HG03095 (cell line): ENCODE measurements around the gene DZIP1L.
"Not testable (repeated sequence)": the region's sequence is repeated elsewhere in the genome, so short reads cannot be mapped to it uniquely, and the experiment has no call there.

ENCODE experiments used
- ATAC-seq: cut with Tn5 transposase; IDR thresholded peaks from one replicate; pipeline ENCODE4 v1.9.1; 2021; ENCODE audit warnings: moderate library complexity; ENCODE audit not compliant: unreplicated experiment

DZIP1L gene

DNA sequence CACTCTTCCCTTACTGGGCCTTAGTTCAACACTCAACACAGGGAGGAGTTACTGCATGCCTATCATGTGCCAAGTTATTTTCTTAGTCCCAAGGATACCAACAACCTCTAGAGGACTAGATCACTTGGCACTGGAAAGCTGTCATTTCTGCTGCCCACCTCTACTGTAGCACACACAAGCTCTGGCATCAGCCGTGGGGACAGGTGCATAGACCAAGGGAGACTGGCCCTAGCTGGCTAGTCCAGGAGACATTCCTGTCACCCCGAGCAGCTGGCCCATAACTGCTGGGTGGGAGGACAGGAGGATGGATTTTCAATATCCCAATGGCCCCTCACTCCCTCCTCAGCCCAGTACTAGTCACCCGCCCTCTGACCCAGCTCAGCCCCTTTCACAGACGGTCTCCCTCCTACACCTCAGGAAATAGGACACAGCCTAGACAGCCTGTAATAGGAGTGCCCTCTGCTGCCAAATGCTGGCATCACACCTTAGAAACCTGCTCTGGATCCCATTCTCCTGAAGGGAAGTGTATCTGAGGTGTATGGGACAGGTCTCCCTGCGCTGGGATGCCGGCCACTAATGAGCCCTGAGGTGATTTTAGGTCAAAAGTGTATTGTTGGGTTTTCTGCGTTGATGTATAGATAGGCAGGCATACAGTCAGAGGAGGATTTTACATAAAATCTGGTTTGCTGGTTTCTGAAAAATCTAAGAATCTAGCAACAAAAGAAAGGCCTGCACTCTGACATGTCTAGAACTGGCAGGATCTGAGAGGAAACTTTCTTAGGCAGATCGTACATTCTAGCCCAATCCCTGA, 3.4 kb upstream of the DZIP1L start:
- peak; percentile 65 for ATAC-seq

- no peak for ATAC-seq
These were observed 933 bp downstream of the DZIP1L start for GRCh38 chr3:138114431-138114918.

GRCh38 chr3:138113326-138113725, 2.1 kb downstream of the DZIP1L start:
- ATAC-seq: no peak

DNA sequence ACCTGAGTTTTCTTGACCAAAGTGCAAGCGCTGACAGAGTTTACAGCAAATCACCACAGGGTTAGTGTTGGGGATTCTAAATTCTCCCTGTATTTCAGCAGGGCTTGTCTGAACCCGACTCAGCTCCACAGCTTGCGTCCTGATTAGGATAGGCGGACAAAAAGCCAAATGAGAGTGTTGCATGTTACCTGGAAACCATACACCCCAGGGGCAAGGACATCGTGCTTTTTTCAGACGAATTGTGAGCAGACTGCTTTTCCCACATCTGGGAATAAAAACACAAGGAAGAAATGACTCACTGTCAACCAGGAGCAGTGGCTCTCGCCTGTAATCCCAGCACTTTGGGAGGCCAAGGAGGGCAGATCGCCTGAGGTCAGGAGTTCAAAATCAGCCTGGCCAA, 3.0 kb downstream of the DZIP1L start:
- ATAC-seq: no peak

- ATAC-seq: no peak
These were observed 9.8 kb downstream of the DZIP1L start for GRCh38 chr3:138105598-138105997.

DNA sequence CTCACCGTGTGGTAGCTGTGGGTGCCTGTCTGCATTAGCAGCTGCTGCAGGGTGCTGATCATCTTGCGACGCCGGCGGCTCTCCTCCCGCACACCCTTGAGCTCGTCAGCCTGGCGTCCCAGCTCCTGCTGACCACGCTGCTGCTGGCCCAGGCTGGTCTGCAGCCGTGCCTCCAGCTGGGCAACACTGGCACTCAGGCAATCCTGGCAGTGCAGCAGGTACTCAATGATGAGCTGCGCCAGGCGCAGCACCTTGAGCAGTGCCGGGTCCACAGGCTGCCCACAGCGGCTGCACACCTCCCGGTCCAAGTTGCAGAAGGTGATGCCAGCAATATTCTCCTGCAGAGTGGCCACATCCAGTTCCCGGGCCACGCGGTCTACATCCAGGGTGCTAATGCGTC, 11.9 kb downstream of the DZIP1L start:
- no peak for ATAC-seq

GRCh38 chr3:138101351-138101940, 14.0 kb downstream of the DZIP1L start:
- ATAC-seq: not testable (repeated sequence)

- ATAC-seq: no peak
These were observed 16.0 kb downstream of the DZIP1L start for GRCh38 chr3:138099417-138099816.

DNA sequence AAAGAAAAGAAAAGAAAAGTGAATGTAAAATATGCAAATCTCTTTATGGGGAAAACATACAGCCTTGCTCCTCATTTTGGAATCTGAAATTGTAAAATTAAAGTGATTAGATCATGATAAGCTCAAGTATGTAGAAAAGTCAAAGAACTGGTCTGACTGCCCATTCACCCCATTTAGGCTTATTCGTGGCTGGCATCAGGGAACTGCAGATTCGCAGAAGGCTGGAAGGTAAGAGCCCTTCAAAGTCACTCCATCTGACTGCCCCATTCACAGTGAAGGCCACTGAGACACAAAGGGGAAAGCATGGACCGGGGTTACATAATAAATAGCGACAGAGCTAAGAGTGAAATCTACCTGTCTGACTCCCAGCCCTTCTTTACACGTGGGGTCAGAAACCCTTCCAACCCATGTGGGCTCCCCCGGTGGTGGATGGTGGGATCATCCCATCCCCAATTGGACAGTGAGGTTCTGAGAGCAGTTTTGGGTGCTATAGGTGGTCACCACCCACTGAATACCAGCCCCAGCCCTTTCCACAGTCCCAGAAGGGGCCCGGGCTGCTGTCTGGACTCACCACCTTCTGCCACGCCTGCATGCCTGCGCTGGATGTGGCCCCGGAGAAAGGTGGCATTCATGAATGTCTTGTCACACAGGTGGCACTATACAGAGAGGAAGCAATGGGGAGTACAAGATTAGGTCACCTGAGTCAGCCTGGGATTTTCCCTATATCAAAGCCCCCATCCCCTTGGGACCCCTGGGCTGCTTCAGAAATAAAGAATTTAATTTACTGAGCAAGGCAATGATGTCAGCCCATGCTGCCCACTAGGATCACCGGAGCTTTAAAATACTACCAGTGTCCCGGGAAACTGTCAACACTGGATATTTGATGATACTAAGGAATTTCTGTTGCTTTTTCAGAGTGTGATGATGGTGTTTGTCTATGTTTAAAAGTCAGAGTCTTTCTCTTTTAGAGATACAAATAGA, 17.9 kb downstream of the DZIP1L start:
- no peak for ATAC-seq

DNA sequence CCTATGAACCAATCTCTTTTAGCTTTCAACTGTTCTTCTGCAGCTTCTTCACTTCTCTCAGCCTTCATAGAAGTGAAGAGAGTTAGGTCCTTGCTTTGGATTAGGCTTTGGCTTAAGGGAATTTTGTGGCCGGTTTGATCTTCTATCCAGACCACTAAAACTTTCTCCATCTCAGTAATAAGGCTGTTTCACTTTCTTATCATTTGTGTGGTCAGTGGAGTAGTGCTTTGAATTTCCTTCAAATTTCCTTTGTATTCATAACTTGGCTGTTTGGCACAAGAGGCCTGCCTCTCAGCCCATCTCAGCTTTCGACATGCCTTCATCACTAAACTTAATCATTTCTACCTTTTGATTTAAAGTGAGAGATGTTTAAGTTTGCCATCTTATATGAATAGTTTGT, 21.7 kb downstream of the DZIP1L start:
- ATAC-seq: no peak

DNA sequence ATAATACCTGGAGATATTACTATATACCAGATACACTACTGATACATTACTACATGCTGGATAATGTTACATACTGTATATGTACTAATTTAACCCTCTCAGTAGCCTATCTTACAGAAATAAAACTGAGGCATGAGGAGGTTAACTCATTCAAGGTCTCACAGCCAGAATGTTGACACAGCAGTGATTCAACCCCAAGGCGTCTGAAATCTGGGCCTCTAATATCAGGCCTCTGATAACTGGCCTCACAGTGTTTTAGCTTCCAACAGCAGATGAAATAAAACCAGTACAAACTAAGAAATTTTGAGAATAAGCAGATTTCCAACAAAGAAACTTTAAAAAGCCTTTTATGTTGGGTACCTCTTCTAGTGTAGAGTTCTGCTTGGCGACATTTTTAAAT, 23.4 kb downstream of the DZIP1L start:
- ATAC-seq: no peak

DNA sequence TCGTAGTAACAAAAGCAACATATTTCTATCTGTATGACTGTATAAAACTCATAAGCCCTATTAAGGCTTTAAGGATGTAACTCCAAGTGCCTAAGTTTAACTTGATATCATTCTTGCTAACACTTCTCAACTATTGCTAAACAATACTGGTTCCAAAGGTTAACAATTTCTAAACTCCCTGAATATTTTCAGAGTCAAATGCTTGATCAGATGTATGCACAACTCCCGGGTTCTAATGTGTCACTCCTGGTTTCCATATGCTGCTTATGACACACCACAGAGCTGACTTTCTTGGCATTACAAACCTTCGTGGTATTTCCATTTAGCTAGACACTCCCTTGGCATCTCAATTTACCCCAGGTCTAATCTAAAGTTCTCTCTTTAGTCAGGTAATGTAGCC, 26.3 kb downstream of the DZIP1L start:
- no peak for ATAC-seq

- ATAC-seq: not testable (repeated sequence)
These were observed 29.7 kb downstream of the DZIP1L start for GRCh38 chr3:138085745-138086144.

GRCh38 chr3:138084196-138084595, 31.2 kb downstream of the DZIP1L start:
- no peak for ATAC-seq

DNA sequence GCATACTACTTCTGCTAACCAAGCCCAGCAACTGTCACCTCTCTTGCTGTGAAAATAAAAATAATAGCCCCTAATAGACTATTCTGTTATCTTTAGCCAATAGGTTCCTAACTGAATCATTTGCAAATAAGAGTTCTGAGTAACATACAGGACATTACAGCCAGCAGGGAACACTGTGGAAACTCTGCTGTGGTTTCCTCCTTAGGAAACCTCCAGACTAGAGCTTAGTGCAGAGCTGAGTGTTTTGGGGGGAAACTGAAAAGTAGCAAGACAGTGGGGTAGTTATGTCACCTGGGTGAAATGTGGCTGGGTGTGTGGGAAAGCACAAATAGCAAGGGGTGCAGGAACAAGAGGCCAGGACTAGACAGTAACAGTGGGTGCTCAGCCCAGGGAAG, 32.4 kb downstream of the DZIP1L start:
- ATAC-seq: no peak

DNA sequence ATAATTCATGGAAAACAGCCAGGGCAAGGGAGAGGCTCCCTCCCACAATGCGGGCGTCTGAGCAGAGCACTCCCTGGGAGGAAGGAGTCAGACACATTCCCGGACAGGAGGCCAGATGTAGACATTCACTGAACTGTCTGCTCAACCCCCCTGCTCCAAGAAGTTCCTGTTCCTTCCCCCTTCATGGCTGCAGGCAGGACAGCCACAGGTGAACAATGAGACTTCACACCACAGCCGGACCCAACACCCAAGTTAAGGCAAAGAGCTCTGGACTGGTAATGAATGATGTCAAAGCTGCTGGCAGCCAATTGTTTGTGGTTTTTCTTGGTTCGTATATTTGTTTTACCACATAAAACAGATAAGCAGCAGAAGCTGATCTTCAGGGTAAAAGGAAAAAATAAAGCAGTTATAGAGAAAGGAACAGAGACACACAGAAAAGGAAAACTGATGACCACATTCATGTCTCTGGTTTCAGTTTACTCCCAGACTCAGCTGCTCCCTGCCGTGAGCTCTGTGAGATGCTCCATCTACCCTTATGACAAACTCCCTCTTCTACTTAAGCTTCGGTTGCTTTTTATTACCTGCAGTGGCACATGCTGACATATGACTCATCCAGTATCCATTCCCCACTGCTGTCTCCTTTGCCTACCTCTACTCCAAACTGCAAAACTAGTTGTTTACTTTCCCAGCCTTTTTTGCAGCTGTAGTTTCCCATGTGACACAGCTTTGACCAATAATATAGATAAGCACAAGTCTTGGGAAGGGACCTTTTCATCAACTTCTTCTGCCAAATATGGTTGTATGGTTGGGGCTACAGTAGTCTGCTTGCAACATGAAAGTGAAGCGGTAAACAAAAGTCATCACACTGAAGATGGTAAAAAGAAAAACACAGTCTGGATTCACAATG, 33.1 kb downstream of the DZIP1L start:
- no peak for ATAC-seq

DNA sequence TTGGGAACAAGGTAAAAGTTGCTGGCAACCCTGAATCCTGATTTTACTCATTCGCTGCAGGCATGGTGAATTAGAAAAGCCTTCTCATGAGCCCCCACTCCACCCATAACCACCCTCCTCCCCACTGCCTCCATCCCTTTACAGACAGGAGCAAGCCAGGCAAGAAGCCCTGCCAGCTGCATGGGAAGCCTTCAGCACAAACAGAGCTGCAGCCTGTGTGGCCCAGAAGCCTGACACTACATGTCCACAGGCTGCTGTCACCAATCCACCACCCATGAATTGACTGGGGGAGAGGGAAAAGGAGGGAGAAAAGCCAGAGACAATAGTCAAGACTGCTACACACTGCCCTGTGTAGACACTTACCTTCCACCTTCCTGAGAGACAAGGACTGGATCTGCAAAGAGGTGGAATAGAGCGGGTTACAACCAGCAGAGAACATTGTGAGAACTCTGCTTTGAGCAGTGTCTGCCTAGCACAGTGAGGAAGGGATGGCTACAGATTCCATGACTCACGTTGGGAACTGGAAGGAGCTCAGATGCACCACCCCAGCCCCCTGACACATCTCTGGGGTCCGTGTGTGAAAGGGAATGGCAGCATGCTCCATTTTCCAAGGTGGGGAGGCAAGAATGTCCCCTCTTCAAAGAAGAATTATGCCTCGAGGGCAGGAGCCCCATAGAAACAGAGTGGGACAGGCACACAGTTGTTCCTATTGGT, 33.9 kb downstream of the DZIP1L start:
- no peak for ATAC-seq

- no peak for ATAC-seq
These were observed 35.5 kb downstream of the DZIP1L start for GRCh38 chr3:138079901-138080300.

GRCh38 chr3:138078901-138079344, 36.5 kb downstream of the DZIP1L start:
- no peak for ATAC-seq

DNA sequence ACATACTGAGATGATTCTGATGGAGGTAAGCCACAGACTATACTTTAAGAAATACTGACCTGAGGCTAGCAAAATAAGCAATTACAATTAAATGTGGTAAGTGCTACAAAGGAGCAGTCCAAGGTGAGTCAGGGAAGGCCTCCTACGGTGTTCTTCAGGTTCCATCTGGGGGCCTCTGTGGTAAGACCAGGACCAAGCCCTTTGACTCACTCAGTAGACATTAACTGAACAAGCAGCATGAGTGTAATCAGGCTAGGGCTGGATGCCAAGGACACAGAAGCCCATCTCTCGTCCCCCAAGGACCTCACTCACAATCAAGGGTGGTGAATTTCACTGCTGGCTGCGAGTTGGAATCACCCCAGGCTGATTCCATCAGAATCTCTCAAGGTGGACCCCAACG, 37.3 kb downstream of the DZIP1L start:
- no peak for ATAC-seq
